ENCODE data around the gene PCBP1. TPM values are rescaled to one million over a fixed set of nuclear protein-coding genes. Genes with fewer than 3 reads are reported as not detected.

Gene PCBP1
- total and polyA plus RNA-seq, 9 of the 15 experiments (the other 6 are each of a cell fraction or from before 2014, with no cell fraction given): 19.2 to 407 (median 78.1) TPM

DNA sequence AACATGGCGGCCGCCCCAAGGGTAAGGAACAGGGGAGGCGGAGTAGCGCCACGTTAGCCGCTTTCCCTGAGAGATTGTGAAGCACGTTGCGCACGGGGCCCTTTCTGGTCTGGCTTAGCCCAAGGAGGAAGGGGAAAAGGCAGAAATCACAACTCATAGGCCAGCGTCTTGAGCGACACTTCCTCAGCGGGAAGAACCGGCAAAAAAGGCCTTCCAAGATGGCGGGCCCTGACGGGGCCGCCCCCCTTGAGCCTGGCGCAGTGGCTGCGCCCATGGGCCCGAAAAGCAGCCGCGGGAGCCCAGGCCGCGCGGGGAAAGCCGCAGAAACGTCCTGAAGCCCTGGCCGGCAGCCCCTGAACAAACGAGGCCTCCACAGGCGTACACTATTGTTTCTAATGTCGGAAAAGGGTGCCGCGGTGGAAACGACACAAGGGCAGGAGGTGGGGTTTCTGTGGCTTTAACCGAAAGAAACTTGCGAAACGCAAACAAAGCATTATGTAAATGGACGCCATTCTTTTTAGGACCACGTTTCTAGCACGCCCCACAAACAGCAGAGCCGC is 919 bp upstream of the PCBP1 start (continued):
- TF ChIP-seq E2F5 (CRISPR knock-in tag; IDR thresholded peaks at IDR 0.05) (no peak), HOXB6 (CRISPR knock-in tag; IDR thresholded peaks at IDR 0.05; ENCODE audit: borderline replicate concordance) (no peak), RBM14 (IDR thresholded peaks at IDR 0.05; ENCODE audit: borderline replicate concordance, insufficient read depth, low read depth, low read length) (0 out of 2 replicates have a peak, but pooled peaks have one; percentile 54), NFE2L1 (tag; IDR thresholded peaks at IDR 0.05; ENCODE audit: borderline replicate concordance, low read depth) (no peak), RB1 (IDR thresholded peaks at IDR 0.05; ENCODE audit: low read depth) (peak; percentile 13; the same call in 1 of the 2 replicates), FOXK2 (conservative IDR thresholded peaks at IDR 0.05 in 1 of 2, IDR thresholded peaks at IDR 0.05 in 1 of 2; ENCODE audit: low read depth in 2 of 2) (peak in 1 of 2 experiments; percentile 50; a peak in 2 of 4 replicates), HDAC3 (IDR thresholded peaks at IDR 0.05; ENCODE audit: borderline replicate concordance, partially characterized antibody) (no peak), ZNF668 (CRISPR knock-in tag; IDR thresholded peaks at IDR 0.05) (peak; percentile 83; the same call in 1 of the 2 replicates), CBFA2T2 (conservative IDR thresholded peaks at IDR 0.05) (no peak), RBM22 (IDR thresholded peaks at IDR 0.05; ENCODE audit: low read depth, low read length, poor library complexity, severe bottlenecking) (no peak), NCOA1 (IDR thresholded peaks at IDR 0.05; ENCODE audit: low read depth) (no peak)

Measured in K562 (cell line).